ENCODE measurements around the gene HCN2. TPM values are rescaled to one million over a fixed set of nuclear protein-coding genes. Genes with fewer than 3 reads are reported as not detected.

HCN2 gene
- total and polyA plus RNA-seq, 9 of the 15 experiments (the other 6 are each of a cell fraction or from before 2014, with no cell fraction given), result 0.29 to 4.2 (median 0.82) TPM; not detected in 2

DNA sequence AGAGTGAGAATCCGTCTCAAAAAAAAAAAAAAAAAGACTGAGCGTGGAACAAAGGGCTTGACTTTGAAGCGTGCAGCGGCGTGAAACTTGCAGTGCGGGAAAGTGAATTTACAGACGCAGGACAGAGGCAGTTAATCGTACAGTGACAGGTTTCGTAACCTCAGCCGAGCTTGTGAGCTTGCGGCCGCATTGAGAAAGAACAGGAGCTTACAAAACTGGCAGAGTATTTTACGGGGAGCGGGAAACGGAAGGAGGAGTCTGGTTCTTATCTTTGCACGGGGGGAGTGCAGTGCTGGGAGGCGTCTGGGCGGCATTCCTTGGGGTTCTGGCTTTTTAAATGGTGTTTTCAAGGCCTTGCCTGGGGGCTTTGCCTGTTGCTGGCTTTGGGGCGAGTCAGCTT lies 23.3 kb upstream of the HCN2 start (continued):
- TF ChIP-seq, protein P1, sequence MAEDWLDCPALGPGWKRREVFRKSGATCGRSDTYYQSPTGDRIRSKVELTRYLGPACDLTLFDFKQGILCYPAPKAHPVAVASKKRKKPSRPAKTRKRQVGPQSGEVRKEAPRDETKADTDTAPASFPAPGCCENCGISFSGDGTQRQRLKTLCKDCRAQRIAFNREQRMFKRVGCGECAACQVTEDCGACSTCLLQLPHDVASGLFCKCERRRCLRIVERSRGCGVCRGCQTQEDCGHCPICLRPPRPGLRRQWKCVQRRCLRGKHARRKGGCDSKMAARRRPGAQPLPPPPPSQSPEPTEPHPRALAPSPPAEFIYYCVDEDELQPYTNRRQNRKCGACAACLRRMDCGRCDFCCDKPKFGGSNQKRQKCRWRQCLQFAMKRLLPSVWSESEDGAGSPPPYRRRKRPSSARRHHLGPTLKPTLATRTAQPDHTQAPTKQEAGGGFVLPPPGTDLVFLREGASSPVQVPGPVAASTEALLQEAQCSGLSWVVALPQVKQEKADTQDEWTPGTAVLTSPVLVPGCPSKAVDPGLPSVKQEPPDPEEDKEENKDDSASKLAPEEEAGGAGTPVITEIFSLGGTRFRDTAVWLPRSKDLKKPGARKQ (CRISPR knock-in tag; IDR thresholded peaks at IDR 0.05), result no peak
- TF ChIP-seq, protein P2, sequence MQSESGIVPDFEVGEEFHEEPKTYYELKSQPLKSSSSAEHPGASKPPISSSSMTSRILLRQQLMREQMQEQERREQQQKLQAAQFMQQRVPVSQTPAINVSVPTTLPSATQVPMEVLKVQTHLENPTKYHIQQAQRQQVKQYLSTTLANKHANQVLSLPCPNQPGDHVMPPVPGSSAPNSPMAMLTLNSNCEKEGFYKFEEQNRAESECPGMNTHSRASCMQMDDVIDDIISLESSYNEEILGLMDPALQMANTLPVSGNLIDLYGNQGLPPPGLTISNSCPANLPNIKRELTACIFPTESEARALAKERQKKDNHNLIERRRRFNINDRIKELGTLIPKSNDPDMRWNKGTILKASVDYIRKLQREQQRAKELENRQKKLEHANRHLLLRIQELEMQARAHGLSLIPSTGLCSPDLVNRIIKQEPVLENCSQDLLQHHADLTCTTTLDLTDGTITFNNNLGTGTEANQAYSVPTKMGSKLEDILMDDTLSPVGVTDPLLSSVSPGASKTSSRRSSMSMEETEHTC (IDR thresholded peaks at IDR 0.05), result no peak
- TF ChIP-seq TARDBP (IDR thresholded peaks at IDR 0.05), result 0 out of 2 replicates have a peak, but pooled peaks have one; percentile 17
- no peak for TF ChIP-seq PTBP1 (IDR thresholded peaks at IDR 0.05; ENCODE audit: low read depth, low read length)
- TF ChIP-seq PRMT5 (CRISPR knock-in tag; IDR thresholded peaks at IDR 0.05), result no peak
- TF ChIP-seq, protein P3, sequence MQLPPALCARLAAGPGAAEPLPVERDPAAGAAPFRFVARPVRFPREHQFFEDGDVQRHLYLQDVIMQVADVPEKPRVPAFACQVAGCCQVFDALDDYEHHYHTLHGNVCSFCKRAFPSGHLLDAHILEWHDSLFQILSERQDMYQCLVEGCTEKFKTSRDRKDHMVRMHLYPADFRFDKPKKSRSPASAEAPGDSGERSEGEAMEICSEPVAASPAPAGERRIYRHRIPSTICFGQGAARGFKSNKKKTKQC (CRISPR knock-in tag; IDR thresholded peaks at IDR 0.05), result no peak
- TF ChIP-seq KAT2B (IDR thresholded peaks at IDR 0.05; ENCODE audit: low read depth, low read length), result no peak
- TF ChIP-seq ZNF644 (tag; IDR thresholded peaks at IDR 0.05; ENCODE audit: low read depth), result no peak
- TF ChIP-seq, protein P4, sequence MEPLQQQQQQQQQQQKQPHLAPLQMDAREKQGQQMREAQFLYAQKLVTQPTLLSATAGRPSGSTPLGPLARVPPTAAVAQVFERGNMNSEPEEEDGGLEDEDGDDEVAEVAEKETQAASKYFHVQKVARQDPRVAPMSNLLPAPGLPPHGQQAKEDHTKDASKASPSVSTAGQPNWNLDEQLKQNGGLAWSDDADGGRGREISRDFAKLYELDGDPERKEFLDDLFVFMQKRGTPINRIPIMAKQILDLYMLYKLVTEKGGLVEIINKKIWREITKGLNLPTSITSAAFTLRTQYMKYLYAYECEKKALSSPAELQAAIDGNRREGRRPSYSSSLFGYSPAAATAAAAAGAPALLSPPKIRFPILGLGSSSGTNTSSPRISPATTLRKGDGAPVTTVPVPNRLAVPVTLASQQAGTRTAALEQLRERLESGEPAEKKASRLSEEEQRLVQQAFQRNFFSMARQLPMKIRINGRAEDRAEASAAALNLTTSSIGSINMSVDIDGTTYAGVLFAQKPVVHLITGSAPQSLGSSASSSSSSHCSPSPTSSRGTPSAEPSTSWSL (CRISPR knock-in tag; IDR thresholded peaks at IDR 0.05; ENCODE audit: borderline replicate concordance), result no peak
- TF ChIP-seq, protein P5, sequence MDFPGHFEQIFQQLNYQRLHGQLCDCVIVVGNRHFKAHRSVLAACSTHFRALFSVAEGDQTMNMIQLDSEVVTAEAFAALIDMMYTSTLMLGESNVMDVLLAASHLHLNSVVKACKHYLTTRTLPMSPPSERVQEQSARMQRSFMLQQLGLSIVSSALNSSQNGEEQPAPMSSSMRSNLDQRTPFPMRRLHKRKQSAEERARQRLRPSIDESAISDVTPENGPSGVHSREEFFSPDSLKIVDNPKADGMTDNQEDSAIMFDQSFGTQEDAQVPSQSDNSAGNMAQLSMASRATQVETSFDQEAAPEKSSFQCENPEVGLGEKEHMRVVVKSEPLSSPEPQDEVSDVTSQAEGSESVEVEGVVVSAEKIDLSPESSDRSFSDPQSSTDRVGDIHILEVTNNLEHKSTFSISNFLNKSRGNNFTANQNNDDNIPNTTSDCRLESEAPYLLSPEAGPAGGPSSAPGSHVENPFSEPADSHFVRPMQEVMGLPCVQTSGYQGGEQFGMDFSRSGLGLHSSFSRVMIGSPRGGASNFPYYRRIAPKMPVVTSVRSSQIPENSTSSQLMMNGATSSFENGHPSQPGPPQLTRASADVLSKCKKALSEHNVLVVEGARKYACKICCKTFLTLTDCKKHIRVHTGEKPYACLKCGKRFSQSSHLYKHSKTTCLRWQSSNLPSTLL (IDR thresholded peaks at IDR 0.05), result no peak
- TF ChIP-seq OTX1 (CRISPR knock-in tag; IDR thresholded peaks at IDR 0.05), result no peak
- TF ChIP-seq, protein P6, sequence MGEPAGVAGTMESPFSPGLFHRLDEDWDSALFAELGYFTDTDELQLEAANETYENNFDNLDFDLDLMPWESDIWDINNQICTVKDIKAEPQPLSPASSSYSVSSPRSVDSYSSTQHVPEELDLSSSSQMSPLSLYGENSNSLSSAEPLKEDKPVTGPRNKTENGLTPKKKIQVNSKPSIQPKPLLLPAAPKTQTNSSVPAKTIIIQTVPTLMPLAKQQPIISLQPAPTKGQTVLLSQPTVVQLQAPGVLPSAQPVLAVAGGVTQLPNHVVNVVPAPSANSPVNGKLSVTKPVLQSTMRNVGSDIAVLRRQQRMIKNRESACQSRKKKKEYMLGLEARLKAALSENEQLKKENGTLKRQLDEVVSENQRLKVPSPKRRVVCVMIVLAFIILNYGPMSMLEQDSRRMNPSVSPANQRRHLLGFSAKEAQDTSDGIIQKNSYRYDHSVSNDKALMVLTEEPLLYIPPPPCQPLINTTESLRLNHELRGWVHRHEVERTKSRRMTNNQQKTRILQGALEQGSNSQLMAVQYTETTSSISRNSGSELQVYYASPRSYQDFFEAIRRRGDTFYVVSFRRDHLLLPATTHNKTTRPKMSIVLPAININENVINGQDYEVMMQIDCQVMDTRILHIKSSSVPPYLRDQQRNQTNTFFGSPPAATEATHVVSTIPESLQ (CRISPR knock-in tag; IDR thresholded peaks at IDR 0.05), result no peak
- no peak for TF ChIP-seq DDX20 (tag; IDR thresholded peaks at IDR 0.05; ENCODE audit: low read depth)
- TF ChIP-seq CCNT2 (IDR thresholded peaks at IDR 0.05; ENCODE audit: borderline replicate concordance, extremely low read depth, insufficient read length, low read depth, low read length), result no peak
- no peak for TF ChIP-seq GTF2E2 (tag; IDR thresholded peaks at IDR 0.05)
- no peak for TF ChIP-seq ZNF57 (CRISPR knock-in tag; IDR thresholded peaks at IDR 0.05)
- TF ChIP-seq ZBTB1 (CRISPR knock-in tag; IDR thresholded peaks at IDR 0.05; ENCODE audit: borderline replicate concordance, low read depth), result no peak
